ENCODE measurements around the gene ACACA.

The ACACA gene

DNA sequence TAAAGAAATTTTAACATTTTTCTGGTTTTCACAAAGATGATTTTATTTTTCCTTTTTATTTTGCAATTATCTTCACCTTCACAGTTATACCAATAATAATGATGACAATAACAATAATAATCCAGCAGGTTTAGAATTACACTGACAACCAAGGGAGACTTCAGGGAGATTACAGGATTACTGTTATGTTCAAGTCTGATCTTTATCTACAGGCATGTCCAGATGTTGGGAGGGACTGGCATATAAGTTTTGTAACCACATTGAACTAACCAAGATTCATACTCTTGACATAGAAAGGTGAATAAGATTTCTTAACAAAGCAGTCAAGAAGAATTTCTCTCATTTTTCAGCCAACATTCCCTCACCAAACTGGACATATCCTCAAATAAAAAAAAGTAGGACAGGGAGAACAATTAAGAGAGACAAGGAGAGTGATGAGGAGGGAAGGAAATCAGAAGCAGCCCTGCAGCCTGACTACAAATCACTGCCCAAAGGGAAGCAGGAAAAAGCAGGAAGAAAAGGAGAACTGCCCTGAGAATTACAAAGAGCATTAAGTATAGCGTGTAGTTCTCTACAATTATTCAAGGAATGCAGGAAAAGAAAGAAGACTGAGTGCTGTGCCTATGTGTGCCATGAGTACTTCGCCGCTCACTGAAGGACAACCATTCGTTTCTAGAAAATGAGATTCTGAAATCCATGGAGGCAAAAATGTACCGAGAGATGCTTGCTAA, 186.6 kb downstream of the ACACA start:
- DNase-seq = no peak

- DNase-seq = no peak
Measured at GRCh38 chr17:37218849-37219248, 187.8 kb downstream of the ACACA start.

GRCh38 chr17:37214416-37214815, 192.2 kb downstream of the ACACA start:
- no peak for DNase-seq

- DNase-seq = no peak
Measured at GRCh38 chr17:37213927-37214326, 192.7 kb downstream of the ACACA start.

DNA sequence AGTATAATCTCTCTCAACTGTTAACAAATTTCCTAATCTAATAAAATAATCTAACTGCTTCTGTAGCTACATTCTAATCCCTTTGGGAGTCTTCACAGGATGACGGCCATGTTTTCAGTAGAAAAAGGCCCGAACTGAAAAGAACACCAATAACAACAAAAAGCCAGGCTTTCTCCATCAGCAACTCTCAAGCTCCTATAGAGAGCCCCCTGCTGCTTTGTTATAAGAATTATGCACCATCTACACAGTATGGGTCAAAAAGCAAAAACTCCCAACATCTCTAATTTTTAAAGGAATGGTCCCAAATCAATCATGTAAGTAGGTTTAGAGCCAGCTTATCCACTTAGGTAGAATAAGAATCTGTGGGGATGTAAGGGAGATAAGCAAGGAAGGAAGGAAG, 194.5 kb downstream of the ACACA start:
- DNase-seq = no peak

DNA sequence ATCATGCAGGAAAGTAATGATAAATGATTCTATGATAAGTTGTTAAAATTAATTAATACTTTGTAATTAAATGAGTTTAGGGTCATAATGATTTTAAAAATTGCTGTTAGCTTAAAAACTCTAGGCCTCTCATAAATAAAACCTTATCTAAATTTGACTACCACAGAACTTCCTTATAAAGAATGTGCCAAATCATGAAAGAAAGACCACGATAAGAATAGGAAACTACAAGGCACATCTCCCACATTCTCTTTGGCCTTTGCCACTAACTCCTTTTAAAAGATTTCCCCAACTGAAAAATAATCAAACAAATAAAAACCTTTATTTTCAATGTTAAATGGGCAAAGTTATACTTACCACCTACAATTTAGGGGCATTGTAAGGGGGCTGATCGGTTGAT, 195.5 kb downstream of the ACACA start:
- DNase-seq = no peak

- no peak for DNase-seq
Measured at GRCh38 chr17:37207103-37207502, 199.5 kb downstream of the ACACA start.

GRCh38 chr17:37206299-37206698, 200.3 kb downstream of the ACACA start:
- DNase-seq = no peak

DNA sequence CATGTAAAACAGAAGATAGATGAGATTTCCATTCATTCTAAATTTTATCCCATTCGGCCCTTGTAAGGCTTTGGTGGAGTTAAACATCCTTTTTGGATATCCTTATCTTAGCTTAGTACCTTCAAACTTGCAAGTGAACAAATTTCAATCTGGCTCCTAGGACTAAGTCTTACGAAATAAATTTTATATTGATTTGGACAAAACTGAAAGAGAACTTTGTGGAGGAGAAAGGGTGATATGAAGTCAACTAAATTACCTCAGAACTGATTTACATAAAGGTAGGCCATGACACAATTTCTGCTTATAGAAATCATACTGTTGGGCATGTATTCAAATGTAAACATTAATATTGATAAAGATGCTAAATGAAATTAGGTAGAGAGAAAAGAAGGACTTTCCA, 206.1 kb downstream of the ACACA start:
- no peak for DNase-seq

- DNase-seq = no peak
Measured at GRCh38 chr17:37197336-37197735, 209.3 kb downstream of the ACACA start.

- DNase-seq = no peak
Measured at GRCh38 chr17:37194208-37194607, 212.4 kb downstream of the ACACA start.

- no peak for DNase-seq
Measured at GRCh38 chr17:37191219-37191618, 215.4 kb downstream of the ACACA start.

- no peak for DNase-seq
Measured at GRCh38 chr17:37190493-37190892, 216.1 kb downstream of the ACACA start.

DNA sequence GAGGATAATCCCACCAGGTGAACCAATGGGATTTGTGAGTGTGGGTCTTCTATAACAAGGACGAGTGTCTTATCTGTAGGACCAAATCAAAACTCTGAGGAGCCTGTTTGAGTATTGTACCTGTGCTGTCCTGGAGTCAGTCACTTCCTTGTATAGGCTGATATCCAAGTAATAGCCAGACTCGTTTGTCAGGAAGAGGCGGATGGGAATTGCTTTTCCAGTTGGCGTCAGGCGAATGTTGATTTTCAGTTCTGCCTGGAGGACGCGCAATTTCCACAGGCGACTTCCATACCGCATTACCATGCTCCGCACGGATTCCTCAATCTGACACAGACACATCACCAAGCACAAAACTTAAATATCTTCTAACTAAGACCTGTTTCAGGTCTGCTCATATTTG, 218.5 kb downstream of the ACACA start:
- no peak for DNase-seq

GRCh38 chr17:37187262-37187661, 219.4 kb downstream of the ACACA start:
- no peak for DNase-seq

DNA sequence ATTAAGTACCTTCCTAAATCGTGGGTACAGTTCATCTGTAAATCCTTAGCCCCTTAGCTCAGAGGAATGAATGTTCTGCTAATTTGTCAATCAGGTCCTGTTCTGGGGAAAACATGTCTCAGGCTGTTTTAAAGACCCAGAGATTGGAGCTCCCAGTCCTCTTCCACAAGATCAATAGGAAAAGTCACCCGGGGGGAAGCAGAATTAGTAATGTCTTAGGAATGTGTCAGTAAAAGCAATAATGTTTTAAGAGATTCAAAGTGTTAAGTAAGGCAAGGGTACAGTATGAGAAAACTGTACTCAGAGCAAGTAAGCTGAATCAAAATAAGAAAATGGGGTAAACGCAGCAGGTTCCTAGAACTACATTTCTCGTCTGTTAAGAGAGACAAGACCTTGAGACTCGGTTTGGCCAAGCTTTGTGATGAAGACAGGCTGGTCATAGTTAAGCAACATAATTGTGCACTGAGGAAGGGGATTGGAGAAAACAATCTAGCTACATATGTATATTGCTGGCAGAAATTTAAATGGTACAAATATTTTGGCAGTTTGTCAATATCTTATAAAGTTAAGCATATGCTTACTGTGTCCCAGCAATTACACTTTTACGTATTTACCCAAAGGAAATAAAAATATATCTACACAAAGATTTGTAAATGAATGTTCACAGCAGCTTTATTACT, 223.7 kb downstream of the ACACA start:
- DNase-seq = no peak

GRCh38 chr17:37180376-37180775, 226.3 kb downstream of the ACACA start:
- no peak for DNase-seq

GRCh38 chr17:37179893-37180292, 226.7 kb downstream of the ACACA start:
- no peak for DNase-seq

DNA sequence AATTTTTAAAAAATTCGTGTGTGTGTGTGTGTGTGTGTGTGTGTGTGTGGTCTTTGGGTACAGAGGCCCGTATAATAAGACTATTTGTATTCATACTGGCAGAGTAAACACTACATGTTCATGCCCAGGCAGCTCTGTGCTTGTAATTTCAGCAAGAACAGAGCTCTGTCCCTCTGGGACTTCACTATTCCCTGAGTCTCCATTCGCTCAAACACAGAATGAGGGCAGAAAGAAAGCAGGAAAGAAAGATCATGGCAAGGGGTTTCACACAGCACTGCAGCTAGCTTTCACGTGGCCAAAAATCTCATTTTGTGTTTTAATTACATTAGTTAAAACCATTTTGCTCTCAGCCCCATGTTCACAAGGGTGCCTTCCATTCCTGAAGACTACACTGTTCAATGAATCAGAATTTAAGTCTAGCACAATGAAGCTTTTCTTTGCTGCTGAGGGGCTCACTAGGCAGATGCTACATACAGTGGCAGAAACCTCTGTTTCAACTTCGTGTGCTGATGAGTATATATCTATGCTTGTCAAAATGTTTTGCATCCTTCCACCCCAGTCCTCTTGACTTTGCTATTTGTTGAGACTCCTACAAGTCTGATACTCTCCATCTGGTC, 229.3 kb downstream of the ACACA start:
- no peak for DNase-seq

GRCh38 chr17:37176723-37177122, 229.9 kb downstream of the ACACA start:
- no peak for DNase-seq

DNA sequence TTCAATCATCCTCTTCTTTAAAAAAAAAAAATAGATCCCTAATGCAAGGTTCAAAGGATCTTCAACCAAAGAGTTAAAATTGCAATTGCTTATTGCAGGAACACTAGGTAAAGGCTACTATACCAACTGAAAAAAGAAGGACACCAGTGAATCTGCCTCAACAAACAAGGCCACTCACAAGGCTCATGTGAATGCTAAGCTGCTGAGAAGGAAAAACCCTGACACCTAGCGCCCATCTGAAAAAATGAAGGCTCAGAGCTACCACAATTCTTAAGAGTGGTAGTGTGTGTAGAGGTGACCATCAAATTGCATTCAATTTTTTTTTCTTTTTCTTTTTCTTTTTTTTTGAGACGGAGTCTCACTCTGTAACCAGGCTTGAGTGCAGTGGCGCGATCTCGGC, 232.4 kb downstream of the ACACA start:
- no peak for DNase-seq

DNA sequence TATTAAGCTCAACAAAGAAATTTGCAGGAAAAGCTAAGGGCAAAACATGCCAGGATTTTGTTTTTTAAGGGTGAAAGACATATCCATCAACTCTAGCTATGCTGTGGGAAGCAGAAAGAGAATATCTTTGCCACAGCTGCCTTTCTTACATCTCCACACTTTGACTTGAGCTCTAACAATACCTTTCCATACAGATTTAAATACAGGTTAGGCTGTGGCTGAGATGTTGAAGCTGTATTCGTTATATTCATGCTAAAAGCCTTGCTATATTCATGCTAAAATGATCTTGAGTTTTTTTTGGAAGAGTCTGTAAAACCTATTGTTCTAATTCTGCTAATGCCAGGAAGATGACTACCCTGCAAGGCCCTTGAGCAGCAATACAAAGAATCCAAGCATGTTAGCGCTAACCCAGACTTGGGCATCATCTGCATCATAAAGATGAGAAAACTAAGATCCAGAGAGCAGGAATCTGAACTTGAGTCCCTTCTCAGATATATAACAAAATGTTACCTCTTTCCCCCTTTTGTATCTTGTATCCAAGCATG, 235.7 kb downstream of the ACACA start:
- no peak for DNase-seq

- DNase-seq = no peak
Measured at GRCh38 chr17:37168731-37169353, 237.8 kb downstream of the ACACA start.

DNA sequence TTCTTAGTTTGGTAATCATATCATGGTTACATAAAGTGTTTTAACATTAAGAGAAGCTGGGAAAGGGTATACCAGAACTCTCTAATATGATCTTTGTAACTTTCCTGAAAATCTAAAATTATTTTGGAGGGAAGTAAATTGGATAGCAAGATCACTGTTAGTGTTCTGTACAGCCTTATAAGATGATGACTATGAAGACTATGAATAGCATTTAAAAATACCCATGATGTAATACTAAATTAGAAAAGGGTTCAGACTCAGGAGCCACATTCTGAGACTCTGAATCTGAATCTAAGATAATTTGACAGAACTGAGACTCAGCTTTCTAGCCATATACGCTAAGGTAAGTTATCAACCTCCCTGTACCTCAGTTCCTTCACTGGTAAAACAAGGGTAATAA, 238.9 kb downstream of the ACACA start:
- no peak for DNase-seq
